H1 (cell line): ENCODE results near the gene TNFAIP8L3. TPM values are rescaled to one million over a fixed set of nuclear protein-coding genes. Genes with fewer than 3 reads are reported as not detected.

Experiments used
- CTCF ChIA-PET: fragments of 300-600 bp; sonication (Branson Sonifier 250); formaldehyde crosslinking; loops from one replicate; lab custom pipeline; 2021; ENCODE audit not compliant: partially characterized antibody; lab: Charles Lee
- POLR2A ChIA-PET: fragments of 300-600 bp; sonication (Branson Sonifier 250); formaldehyde crosslinking; loops from one replicate; lab custom pipeline; 2021; ENCODE audit warnings: inconsistent platforms; ENCODE audit not compliant: partially characterized antibody; lab: Charles Lee
- DNase-seq, 2 experiments: peaks; one replicate each; pipeline versions ENCODE4 v3.0.0 to v3.0.0-alpha.2; 2010 to 2022; ENCODE audit warnings: low spot score in 2 of 2, low read depth in 1 of 2, mixed read lengths in 1 of 2
- FAIRE-seq: peaks from 2 replicates; lab custom pipeline; 2011; peaks lifted over from hg19 to GRCh38; lab: Jason Lieb, UNC
- H2AFZ ChIP-seq: 2 replicates; pipeline ENCODE4 v1.8.1; 2012; ENCODE audit warnings: low read length, inconsistent platforms
- H2AK5ac ChIP-seq: 2 replicates; pipeline ENCODE4 v1.6.1; 2013; ENCODE audit warnings: low read depth, low read length
- H2BK120ac ChIP-seq: replicated peaks from 2 replicates; pipeline ENCODE3; 2013; ENCODE audit warnings: low read depth, low read length, inconsistent platforms
- H2BK12ac ChIP-seq: 2 replicates; pipeline ENCODE4 v1.6.1; 2013; ENCODE audit warnings: low read depth, low read length
- H2BK15ac ChIP-seq: 2 replicates; pipeline ENCODE4 v1.6.1; 2013; ENCODE audit warnings: low read length
- H2BK20ac ChIP-seq: 2 replicates; pipeline ENCODE4 v1.6.1; 2013; ENCODE audit warnings: low read length
- H2BK5ac ChIP-seq: 2 replicates; pipeline ENCODE4 v1.6.1; 2013; ENCODE audit warnings: low read depth, low read length
- H3K14ac ChIP-seq: 2 replicates; pipeline ENCODE4 v1.6.1; 2013; ENCODE audit warnings: inconsistent platforms; ENCODE audit not compliant: insufficient read length
- H3K18ac ChIP-seq: 2 replicates; pipeline ENCODE4 v1.6.1; 2013; ENCODE audit warnings: low read length; ENCODE audit errors: extremely low read depth
- H3K23ac ChIP-seq: 2 replicates; pipeline ENCODE4 v1.6.1; 2013; ENCODE audit warnings: inconsistent platforms; ENCODE audit not compliant: insufficient read length
- H3K23me2 ChIP-seq: 2 replicates; pipeline ENCODE4 v1.6.1; 2013; ENCODE audit warnings: low read depth, low read length
- H3K27ac ChIP-seq: 2 replicates; pipeline ENCODE4 v1.6.1; 2011; ENCODE audit warnings: low read depth, low read length, inconsistent platforms
- H3K27me3 ChIP-seq, 4 experiments: replicated peaks in 1 of 4; 1 replicate in 1 of 4; 2 replicates in 3 of 4; pipeline versions ENCODE4 v1.6.1 to v1.8.1; 2011 to 2013; ENCODE audit warnings: low read length in 3 of 4, mild to moderate bottlenecking in 3 of 4, inconsistent platforms in 2 of 4, mixed read lengths in 2 of 4, moderate library complexity in 1 of 4; ENCODE audit not compliant: control insufficient read depth in 3 of 4, insufficient read depth in 3 of 4; ENCODE audit errors: extremely low read depth in 1 of 4
- H3K36me3 ChIP-seq, 4 experiments: 2 replicates each; pipeline versions ENCODE4 v1.6.1 to v1.8.1; 2011 to 2013; ENCODE audit warnings: mild to moderate bottlenecking in 4 of 4, low read length in 3 of 4, moderate library complexity in 2 of 4, control low read depth in 1 of 4, inconsistent platforms in 1 of 4; ENCODE audit not compliant: insufficient read depth in 4 of 4, control insufficient read depth in 2 of 4
- H3K4ac ChIP-seq: replicated peaks from 2 replicates; pipeline ENCODE3; 2013; ENCODE audit warnings: low read length, low read depth, mixed read lengths, inconsistent platforms; ENCODE audit not compliant: insufficient read length
- H3K4me1 ChIP-seq, 4 experiments: replicated peaks in 1 of 4; 1 replicate in 1 of 4; 2 replicates in 3 of 4; pipeline versions ENCODE4 v1.6.1 to v1.8.1; 2011 to 2013; ENCODE audit warnings: low read length in 3 of 4, inconsistent platforms in 2 of 4, mixed read lengths in 1 of 4; ENCODE audit not compliant: insufficient read depth in 4 of 4, control insufficient read depth in 3 of 4
- H3K4me2 ChIP-seq, 2 experiments: 2 replicates each; pipeline versions ENCODE4 v1.6.1 to v1.8.1; 2011 to 2013; ENCODE audit warnings: low read depth in 2 of 2, low read length in 2 of 2, control low read depth in 1 of 2, inconsistent platforms in 1 of 2, mild to moderate bottlenecking in 1 of 2; ENCODE audit not compliant: insufficient read depth in 1 of 2
- H3K4me3 ChIP-seq, 4 experiments: fragments of 200-600, 300-600 bp in 1 of 4; sonication (generic), shearing (Covaris generic), sonication (Bioruptor Twin) in 1 of 4; 2 replicates each; pipeline versions ENCODE4 v1.5.1 to v1.8.1; 2011 to 2016; ENCODE audit warnings: low read length in 4 of 4, low read depth in 3 of 4, control low read depth in 2 of 4, inconsistent platforms in 2 of 4, mild to moderate bottlenecking in 2 of 4, mixed read lengths in 1 of 4, moderate library complexity in 1 of 4; ENCODE audit not compliant: insufficient read depth in 2 of 4; ENCODE audit errors: extremely low read depth in 1 of 4
- H3K56ac ChIP-seq: replicated peaks from 2 replicates; pipeline ENCODE3; 2013; ENCODE audit warnings: low read depth, mild to moderate bottlenecking, mixed read lengths, low read length, inconsistent platforms; ENCODE audit not compliant: insufficient read length
- H3K79me1 ChIP-seq: 2 replicates; pipeline ENCODE4 v1.6.1; 2013; ENCODE audit warnings: low read depth, low read length, control low read depth
- H3K79me2 ChIP-seq, 2 experiments: 2 replicates each; pipeline versions ENCODE4 v1.6.1 to v1.8.1; 2012 to 2013; ENCODE audit warnings: low read length in 2 of 2, mild to moderate bottlenecking in 2 of 2, inconsistent platforms in 1 of 2; ENCODE audit not compliant: insufficient read depth in 2 of 2, control insufficient read depth in 1 of 2
- H3K9ac ChIP-seq, 4 experiments: replicated peaks in 1 of 4; 1 replicate in 1 of 4; 2 replicates in 3 of 4; pipeline versions ENCODE4 v1.6.1 to v1.8.1; 2011 to 2013; ENCODE audit warnings: low read depth in 3 of 4, low read length in 3 of 4, control low read depth in 2 of 4, mild to moderate bottlenecking in 2 of 4, moderate library complexity in 2 of 4, inconsistent platforms in 1 of 4; ENCODE audit errors: extremely low read depth in 1 of 4
- H3K9me3 ChIP-seq, 2 experiments: 2 replicates each; pipeline versions ENCODE4 v1.6.1 to v1.8.1; 2012 to 2013; ENCODE audit warnings: mild to moderate bottlenecking in 2 of 2, moderate library complexity in 2 of 2, control low read depth in 1 of 2, inconsistent platforms in 1 of 2, low read depth in 1 of 2, low read length in 1 of 2, mixed read lengths in 1 of 2; ENCODE audit not compliant: insufficient read depth in 2 of 2
- H4K20me1 ChIP-seq, 2 experiments: replicated peaks in 1 of 2; 2 replicates each; pipeline versions ENCODE3 to v1.8.1; 2011 to 2013; ENCODE audit warnings: inconsistent platforms in 2 of 2, low read length in 2 of 2, mild to moderate bottlenecking in 1 of 2; ENCODE audit not compliant: insufficient read depth in 2 of 2, control insufficient read depth in 1 of 2
- H4K5ac ChIP-seq: 2 replicates; pipeline ENCODE4 v1.6.1; 2013; ENCODE audit warnings: low read length, low read depth, mixed read lengths, inconsistent platforms; ENCODE audit not compliant: insufficient read length
- H4K8ac ChIP-seq: 2 replicates; pipeline ENCODE4 v1.8.0; 2013; ENCODE audit warnings: mild to moderate bottlenecking, moderate library complexity, low read length, inconsistent platforms; ENCODE audit not compliant: insufficient read depth; ENCODE audit errors: extremely low read depth
- H4K91ac ChIP-seq: replicated peaks from 2 replicates; pipeline ENCODE3; 2013; ENCODE audit warnings: low read length, mixed read lengths, inconsistent platforms; ENCODE audit not compliant: insufficient read length
- CEBPB ChIP-seq: IDR thresholded peaks from 2 replicates; pipeline ENCODE4 v1.6.1; 2012; ENCODE audit warnings: low read depth, low read length
- KDM1A ChIP-seq: fragments of 200-600, 300-600 bp; sonication (generic); IDR thresholded peaks from 2 replicates; pipeline ENCODE4 v1.7.1; 2016; ENCODE audit warnings: mild to moderate bottlenecking, low read length, borderline replicate concordance
- POU5F1 ChIP-seq: IDR thresholded peaks from 2 replicates; pipeline ENCODE4 v1.6.1; 2011; ENCODE audit warnings: low read depth, mild to moderate bottlenecking, low read length, moderate library complexity
- SIX5 ChIP-seq: IDR thresholded peaks from 2 replicates; pipeline ENCODE4 v1.6.1; 2011; ENCODE audit warnings: mild to moderate bottlenecking, low read depth, low read length
- TAF7 ChIP-seq: optimal IDR thresholded peaks from 2 replicates; pipeline ENCODE3; 2011; ENCODE audit warnings: low read depth, mild to moderate bottlenecking, inconsistent platforms, low read length, moderate library complexity, borderline replicate concordance
- WGBS, 2 experiments: shearing (Covaris generic) in 1 of 2; methylation state at CpG; one replicate each; pipeline versions ENCODE4 v1.1.6 to v1.1.7; 2013 to 2015; ENCODE audit warnings: low lambda C conversion rate in 2 of 2, mixed read lengths in 2 of 2, inconsistent platforms in 1 of 2, low coverage in 1 of 2, missing lambda C conversion rate in 1 of 2; ENCODE audit not compliant: insufficient replicate concordance in 2 of 2, insufficient coverage in 1 of 2, insufficient read length in 1 of 2; ENCODE audit errors: extremely low coverage in 1 of 2, missing lambda C conversion rate in 1 of 2; 5-methylcytosine and 5-hydroxymethylcytosine counted together
- polyA plus RNA-seq, 7 experiments: library from polyadenylated mRNA; depleted of rRNA in 3 of 7; stranded (reverse) in 5 of 7; unstranded in 2 of 7; fragments of >200 nt in 5 of 7; fragments of 200-250 nt in 2 of 7; gene quantifications; 1 replicate in 5 of 7; 2 replicates in 1 of 7; 4 replicates in 1 of 7; pipeline versions ENCODE4 v1.2.1 to v1.2.3, GENCODE V29; 2011 to 2013; ENCODE audit warnings: missing spikeins in 2 of 7, mixed read lengths in 2 of 7
- total RNA-seq: library from RNA; stranded (reverse); fragmentation: NEBNext Ultra II Directional; extraction: Animal tissue kit (Norgen Biotek cat#: 25700); gene quantifications from 2 replicates; pipeline ENCODE4 v1.2.1, GENCODE V29; 2021

The TNFAIP8L3 gene
- total and polyA plus RNA-seq, 2 of the 8 experiments (the other 6 are each of a cell fraction or from before 2014, with no cell fraction given): 0.23 to 0.67 TPM

DNA sequence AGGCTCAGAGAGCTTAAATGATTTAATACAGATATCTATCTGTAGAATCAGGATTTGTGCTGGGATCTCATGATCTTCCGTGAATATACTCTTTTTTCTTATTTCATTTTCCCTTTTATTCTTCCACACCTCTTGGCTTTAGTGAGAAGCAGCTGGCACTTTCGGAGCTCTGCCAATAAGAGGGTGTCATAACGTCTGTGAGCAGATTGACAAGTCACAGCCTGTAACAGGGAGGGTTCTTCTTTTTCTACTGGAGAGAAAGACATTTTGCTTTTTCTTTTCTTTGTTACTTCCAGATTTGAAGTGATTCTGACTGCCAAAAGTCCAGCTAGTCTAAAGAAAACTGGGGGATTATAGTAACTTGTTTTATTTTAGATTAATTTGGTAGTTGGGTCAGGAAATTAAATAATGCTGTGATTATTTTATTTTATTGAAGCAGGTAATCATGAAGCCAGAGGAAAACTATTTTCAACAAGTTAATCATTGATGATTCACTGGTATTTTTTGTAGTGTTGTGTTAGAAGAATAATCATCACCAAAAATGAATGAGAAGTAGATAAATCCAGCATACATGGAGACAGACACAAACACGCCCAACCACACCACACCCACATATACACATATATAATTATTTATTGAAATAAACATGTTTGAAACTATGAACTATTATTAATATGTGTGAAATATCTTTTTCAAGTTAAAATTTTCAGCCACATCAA lies 69.8 kb downstream of the TNFAIP8L3 start:
- H3K27ac ChIP-seq: no peak overlapping the region
- no peak overlapping the region for H2BK5ac ChIP-seq
- H3K4me1 ChIP-seq: no peaks in the 10 kb centered on the region
- H3K36me3 ChIP-seq: no peaks in the 10 kb centered on the region
- H3K27me3 ChIP-seq: no peaks in the 10 kb centered on the region
- no peak overlapping the region for H3K56ac ChIP-seq
- no peaks in the 10 kb centered on the region for H3K79me2 ChIP-seq
- H2BK15ac ChIP-seq: no peak overlapping the region
- FAIRE-seq (no peak), DNase-seq (no peak)
- no peak overlapping the region for H2AK5ac ChIP-seq
- no peaks in the 10 kb centered on the region; a peak in 1 of 4 replicates for H3K9me3 ChIP-seq
- H2BK20ac ChIP-seq: no peak overlapping the region
- 81% methylated on average over 4 of the region's 4 CpGs; no CpG with 5 or more reads in 1 of the 2 experiments for WGBS, 2 experiments
- ChIA-PET CTCF (no interaction called here), POLR2A (no interaction called here)
- H3K4me3 ChIP-seq: no peak overlapping the region
- no peak overlapping the region for H2AFZ ChIP-seq
- no peak overlapping the region for H3K18ac ChIP-seq
- no peak overlapping the region for H3K9ac ChIP-seq
- H4K5ac ChIP-seq: no peak overlapping the region
- H2BK12ac ChIP-seq: no peak overlapping the region
- no peak overlapping the region for H3K14ac ChIP-seq
- H2BK120ac ChIP-seq: no peak overlapping the region
- no peak overlapping the region for H4K91ac ChIP-seq
- no peak overlapping the region for H3K4me2 ChIP-seq
- H3K79me1 ChIP-seq: no peaks in the 10 kb centered on the region
- no peak overlapping the region for H4K8ac ChIP-seq
- TF ChIP-seq POU5F1 (no peak), SIX5 (no peak), KDM1A (no peak), CEBPB (no peak), TAF7 (no peak)
- H3K23ac ChIP-seq: no peak overlapping the region
- H4K20me1 ChIP-seq: no peaks in the 10 kb centered on the region
- no peaks in the 10 kb centered on the region for H3K23me2 ChIP-seq
- no peak overlapping the region for H3K4ac ChIP-seq
